K562 (cell line): Measurements from ENCODE around the gene TMEM208.

Experiments
- TF ChIP-seq, protein P1 (sequence below): fragments of 250-450 bp; sonication (Bioruptor Pico); IDR thresholded peaks from 2 replicates; pipeline ENCODE4 v1.4.0; 2020; ENCODE audit warnings: mild to moderate bottlenecking, moderate library complexity
- TF ChIP-seq, protein P2 (sequence below): sonication (generic); formaldehyde crosslinking; IDR thresholded peaks from 2 replicates; pipeline ENCODE4 v1.8.1; 2023; ENCODE audit warnings: mild to moderate bottlenecking, missing genetic modification reagents, moderate library complexity

DNA sequence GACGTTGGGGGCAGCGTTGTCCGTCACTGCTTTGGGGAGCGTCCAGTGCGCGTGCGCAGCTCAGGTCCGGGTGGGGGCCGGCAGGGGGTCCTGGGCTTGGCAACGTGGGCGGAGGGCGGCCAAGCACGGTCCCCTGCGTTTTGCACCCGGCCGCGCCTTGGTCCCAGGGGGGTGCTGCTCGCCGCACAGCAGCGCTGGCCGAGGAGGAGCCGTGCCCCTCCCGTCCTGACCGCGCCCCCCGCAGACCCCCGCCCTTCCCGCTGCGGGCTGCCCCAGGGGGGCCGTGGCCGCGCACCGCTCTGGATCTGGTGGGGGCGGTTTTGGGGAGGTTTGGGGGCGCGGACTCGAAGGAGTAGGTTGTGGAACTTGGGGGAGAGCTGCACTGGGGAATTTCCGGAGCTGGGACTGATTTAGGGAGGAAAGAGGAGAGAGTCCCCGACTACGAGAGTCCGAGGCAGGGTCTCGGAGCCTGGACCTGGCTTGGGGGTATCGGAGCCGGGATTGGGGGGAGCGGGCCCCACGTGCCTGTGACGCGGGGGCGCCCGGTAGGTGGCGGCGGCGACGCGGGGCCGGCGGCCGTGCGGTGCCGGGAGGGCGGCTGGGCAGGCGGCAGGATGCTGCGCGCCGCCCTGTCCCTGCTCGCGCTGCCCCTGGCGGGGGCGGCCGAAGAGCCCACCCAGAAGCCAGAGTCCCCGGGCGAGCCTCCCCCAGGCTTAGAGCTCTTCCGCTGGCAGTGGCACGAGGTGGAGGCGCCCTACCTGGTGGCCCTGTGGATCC lies 21.7 kb downstream of the TMEM208 start, which contains the start of gene SLC9A5:
- TF ChIP-seq, protein P1, sequence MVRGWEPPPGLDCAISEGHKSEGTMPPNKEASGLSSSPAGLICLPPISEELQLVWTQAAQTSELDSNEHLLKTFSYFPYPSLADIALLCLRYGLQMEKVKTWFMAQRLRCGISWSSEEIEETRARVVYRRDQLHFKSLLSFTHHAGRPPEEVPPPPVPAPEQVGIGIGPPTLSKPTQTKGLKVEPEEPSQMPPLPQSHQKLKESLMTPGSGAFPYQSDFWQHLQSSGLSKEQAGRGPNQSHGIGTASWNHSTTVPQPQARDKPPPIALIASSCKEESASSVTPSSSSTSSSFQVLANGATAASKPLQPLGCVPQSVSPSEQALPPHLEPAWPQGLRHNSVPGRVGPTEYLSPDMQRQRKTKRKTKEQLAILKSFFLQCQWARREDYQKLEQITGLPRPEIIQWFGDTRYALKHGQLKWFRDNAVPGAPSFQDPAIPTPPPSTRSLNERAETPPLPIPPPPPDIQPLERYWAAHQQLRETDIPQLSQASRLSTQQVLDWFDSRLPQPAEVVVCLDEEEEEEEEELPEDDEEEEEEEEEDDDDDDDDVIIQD (CRISPR knock-in tag): no peak
- TF ChIP-seq, protein P2, sequence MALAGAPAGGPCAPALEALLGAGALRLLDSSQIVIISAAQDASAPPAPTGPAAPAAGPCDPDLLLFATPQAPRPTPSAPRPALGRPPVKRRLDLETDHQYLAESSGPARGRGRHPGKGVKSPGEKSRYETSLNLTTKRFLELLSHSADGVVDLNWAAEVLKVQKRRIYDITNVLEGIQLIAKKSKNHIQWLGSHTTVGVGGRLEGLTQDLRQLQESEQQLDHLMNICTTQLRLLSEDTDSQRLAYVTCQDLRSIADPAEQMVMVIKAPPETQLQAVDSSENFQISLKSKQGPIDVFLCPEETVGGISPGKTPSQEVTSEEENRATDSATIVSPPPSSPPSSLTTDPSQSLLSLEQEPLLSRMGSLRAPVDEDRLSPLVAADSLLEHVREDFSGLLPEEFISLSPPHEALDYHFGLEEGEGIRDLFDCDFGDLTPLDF: no peak
